K562 (cell line): ENCODE measurements around the gene IL31RA. TPM values are rescaled to one million over a fixed set of nuclear protein-coding genes. Genes with fewer than 3 reads are reported as not detected.

Experiments used
- ATAC-seq: fragments of 200-7000 bp; cut with Tn5 transposase; 3 replicates; pipeline ENCODE4 v1.9.1; 2020; ENCODE audit warnings: moderate library complexity
- BruUV-seq: library from RNA; stranded (reverse); fragments of 400-500 nt; replicated peaks from 2 replicates; lab custom pipeline; 2021; lab: Mats Ljungman, UMichigan
- CTCF ChIA-PET: fragments of 300-600 bp; formaldehyde crosslinking; extraction: SDS; loops from one replicate; lab custom pipeline; 2021; ENCODE audit warnings: low intra/inter-chr PET ratio; lab: Yijun Ruan, JAX
- POLR2A ChIA-PET: fragments of 300-600, 350-650 bp; sonication (Branson Sonifier 250); formaldehyde crosslinking; extraction: SDS; loops from one replicate; lab custom pipeline; 2021; ENCODE audit warnings: antibody characterized with exemption, inconsistent platforms; lab: Yijun Ruan, JAX
- DNase-seq, 4 experiments: peaks; one replicate each; pipeline versions ENCODE4 v3.0.0 to v3.0.0-alpha.2; 2011 to 2018; ENCODE audit warnings: low spot score in 3 of 4, mixed read lengths in 3 of 4; ENCODE audit errors: extremely low read depth in 1 of 4
- FAIRE-seq: peaks from 2 replicates; lab custom pipeline; 2011; peaks lifted over from hg19 to GRCh38; lab: Jason Lieb, UNC
- H2AFZ ChIP-seq: 2 replicates; pipeline ENCODE4 v1.6.0; 2011; ENCODE audit warnings: low read depth, low read length, control low read depth, inconsistent platforms
- H3K27ac ChIP-seq: fragments of 200-600 bp; 3 replicates; pipeline ENCODE4 v1.8.0; 2011; ENCODE audit warnings: low read depth, mild to moderate bottlenecking, control low read depth, inconsistent platforms, low read length, moderate library complexity, mixed read lengths; ENCODE audit errors: extremely low read depth
- H3K27me3 ChIP-seq, 2 experiments: fragments of 300-600 bp in 1 of 2; 2 replicates in 1 of 2; 3 replicates in 1 of 2; pipeline versions ENCODE4 v1.6.0 to v1.8.0; 2011; ENCODE audit warnings: inconsistent platforms in 2 of 2, low read length in 2 of 2, mild to moderate bottlenecking in 1 of 2, mixed read lengths in 1 of 2, moderate library complexity in 1 of 2; ENCODE audit not compliant: control insufficient read depth in 2 of 2, insufficient read depth in 2 of 2
- H3K36me3 ChIP-seq: fragments of 300-600 bp; 3 replicates; pipeline ENCODE4 v1.8.0; 2011; ENCODE audit warnings: mild to moderate bottlenecking, low read length, inconsistent platforms; ENCODE audit not compliant: control insufficient read depth, insufficient read depth
- H3K4me1 ChIP-seq, 2 experiments: fragments of 200-600 bp in 1 of 2; replicated peaks in 1 of 2; 2 replicates in 1 of 2; 3 replicates in 1 of 2; pipeline versions ENCODE4 v1.5.1 to v1.8.0; 2011; ENCODE audit warnings: inconsistent platforms in 2 of 2, low read length in 2 of 2, mild to moderate bottlenecking in 1 of 2, mixed read lengths in 1 of 2, moderate library complexity in 1 of 2; ENCODE audit not compliant: control insufficient read depth in 2 of 2, insufficient read depth in 2 of 2
- H3K4me2 ChIP-seq: 2 replicates; pipeline ENCODE4 v1.6.1; 2011; ENCODE audit warnings: low read length, control low read depth, inconsistent platforms, mixed read lengths; ENCODE audit not compliant: insufficient read depth
- H3K4me3 ChIP-seq: fragments of 200-600 bp; sonication (generic), shearing (Covaris generic); 2 replicates; pipeline ENCODE4 v1.5.1; 2016; ENCODE audit warnings: control low read depth, inconsistent platforms
- H3K79me2 ChIP-seq: fragments of 200-600 bp; 3 replicates; pipeline ENCODE4 v1.8.0; 2011; ENCODE audit warnings: low read length, inconsistent platforms; ENCODE audit not compliant: control insufficient read depth, insufficient read depth
- H3K9ac ChIP-seq, 2 experiments: 2 replicates each; pipeline versions ENCODE4 v1.6.0 to v1.6.1; 2011; ENCODE audit warnings: low read depth in 2 of 2, low read length in 2 of 2, control low read depth in 1 of 2, inconsistent platforms in 1 of 2, mild to moderate bottlenecking in 1 of 2, mixed read lengths in 1 of 2; ENCODE audit not compliant: insufficient read depth in 1 of 2
- H3K9me1 ChIP-seq: one replicate; pipeline ENCODE4 v1.6.0; 2011; ENCODE audit warnings: inconsistent platforms, mild to moderate bottlenecking, low read length, moderate library complexity; ENCODE audit not compliant: control insufficient read depth, insufficient read depth
- H3K9me3 ChIP-seq: replicated peaks from 2 replicates; pipeline ENCODE4 v1.5.1; 2011; ENCODE audit warnings: low read depth, low read length, inconsistent platforms; ENCODE audit not compliant: control insufficient read depth, insufficient read depth
- H4K20me1 ChIP-seq: replicated peaks from 2 replicates; pipeline ENCODE4 v1.6.1; 2011; ENCODE audit warnings: low read length, inconsistent platforms, mixed read lengths; ENCODE audit not compliant: control insufficient read depth, insufficient read depth
- HBP1 ChIP-seq: fragments of 450-650 bp; formaldehyde crosslinking; IDR thresholded peaks from 2 replicates; pipeline ENCODE4 v1.4.0; 2022; ENCODE audit warnings: missing genetic modification characterization
- ZBTB26 ChIP-seq: fragments of 450-650 bp; formaldehyde crosslinking; IDR thresholded peaks from 2 replicates; pipeline ENCODE4 v1.4.0; 2022; ENCODE audit warnings: missing genetic modification characterization
- ZFP1 ChIP-seq: fragments of 450-650 bp; formaldehyde crosslinking; IDR thresholded peaks from 2 replicates; pipeline ENCODE4 v1.4.0; 2020; ENCODE audit warnings: mild to moderate bottlenecking, mixed read lengths
- WGBS: fragments of 100-300 bp; shearing (Covaris generic); methylation state at CpG from one replicate; pipeline ENCODE4 v1.1.6; 2016; ENCODE audit warnings: low coverage, mixed read lengths; ENCODE audit not compliant: insufficient coverage; ENCODE audit errors: missing lambda C conversion rate; 5-methylcytosine and 5-hydroxymethylcytosine counted together
- in situ Hi-C: fragments of 300-500 bp; cut with MboI; formaldehyde crosslinking; loops from 4 replicates; pipeline ENCODE4 v1.15.0; 2018; ENCODE audit warnings: inconsistent platforms, mixed read lengths
- intact Hi-C: fragments of 100-400 bp; cut with micrococcal nuclease; formaldehyde crosslinking; loops from 2 replicates; pipeline ENCODE4 v1.14.2; 2022
- polyA plus RNA-seq, 8 experiments: library from polyadenylated mRNA; depleted of rRNA in 4 of 8; stranded (reverse) in 5 of 8; unstranded in 3 of 8; fragments of >200 nt; fragmentation: Nextera tagmentation in 2 of 8; fragmentation: Illumina TruSeq in 1 of 8; extraction: Ambion mirVana in 2 of 8; extraction: Trizol in 1 of 8; gene quantifications; 2 replicates each; pipeline versions ENCODE4 v1.2.1 to v1.2.3, GENCODE V29; 2011 to 2014; ENCODE audit warnings: inconsistent platforms in 1 of 8, missing spikeins in 1 of 8
- total RNA-seq, 7 experiments: library from RNA; depleted of rRNA in 6 of 7; stranded (reverse); fragments of >200 nt in 6 of 7; fragmentation: Illumina TruSeq in 2 of 7; extraction: Trizol in 2 of 7; gene quantifications; 2 replicates each; pipeline versions ENCODE4 v1.2.1 to v1.2.3, GENCODE V29; 2011 to 2021; ENCODE audit warnings: low replicate concordance in 1 of 7

The IL31RA gene
- total and polyA plus RNA-seq, 9 of the 15 experiments (the other 6 are each of a cell fraction or from before 2014, with no cell fraction given) = not detected

- TF ChIP-seq HBP1 (CRISPR knock-in tag) (0 out of 2 replicates have a peak, but pooled peaks have one; percentile 4), ZFP1 (no peak), ZBTB26 (CRISPR knock-in tag) (peak; percentile 69; the same call in 1 of the 2 replicates)
- H3K9me1 ChIP-seq = no peaks in the 10 kb centered on the region
- H2AFZ ChIP-seq = no peak overlapping the region
- no peak overlapping the region for H3K9ac ChIP-seq
- peaks cover 2 to 10% of the 10 kb centered on the region in 2 experiments; a peak in 2 of 5 replicates for H3K27me3 ChIP-seq
- ATAC-seq (no peak), FAIRE-seq (peak; percentile 35), DNase-seq (no peak)
- peaks cover 2% of the 10 kb centered on the region for H3K9me3 ChIP-seq
- no peak overlapping the region for H3K27ac ChIP-seq
- WGBS = 16% methylated on average over 9 of the region's 9 CpGs
- ChIA-PET POLR2A (interaction anchor here (0.5 to 0.8 kb wide), 2 partner anchors 16 to 242 kb away, joined by 3 read pairs; no protein-coding TSS in a partner anchor), CTCF (no interaction called here)
- 0 out of 2 replicates have a peak, but pooled peaks cover 3% of the 10 kb centered on the region for H4K20me1 ChIP-seq
- no peaks in the 10 kb centered on the region for H3K79me2 ChIP-seq
- no peaks in the 10 kb centered on the region; a peak in 1 of 5 replicates for H3K4me1 ChIP-seq
- no peak overlapping the region for H3K4me2 ChIP-seq
- H3K36me3 ChIP-seq = no peaks in the 10 kb centered on the region
- BruUV-seq = no TSS peak
- intact Hi-C loops (no loop called here), in situ Hi-C loops (no loop called here)
- H3K4me3 ChIP-seq = no peak overlapping the region
These were observed 13.7 kb downstream of the IL31RA start for GRCh38 chr5:55864606-55865541.
